Loucy (cell line): ENCODE measurements around the gene RAD51B.
"Not testable (repeated sequence)": the region's sequence is repeated elsewhere in the genome, so short reads cannot be mapped to it uniquely, and the experiment has no call there.

Experiments
- H2AFZ ChIP-seq: fragments of 200-600 bp; sonication (generic); 2 replicates; pipeline ENCODE4 v1.6.0; 2016; ENCODE audit warnings: antibody characterized with exemption, mild to moderate bottlenecking, low read length, moderate library complexity
- H3F3A ChIP-seq: fragments of 200-600 bp; 2 replicates; pipeline ENCODE4 v1.6.0; 2016; ENCODE audit warnings: antibody characterized with exemption, low read depth, mild to moderate bottlenecking
- H3K27me3 ChIP-seq: fragments of 200-600 bp; sonication (generic); 2 replicates; pipeline ENCODE4 v1.6.1; 2014; ENCODE audit warnings: low read length, mild to moderate bottlenecking; ENCODE audit not compliant: insufficient read depth, poor library complexity, severe bottlenecking
- H3K36me3 ChIP-seq: fragments of 200-600 bp; sonication (generic); 2 replicates; pipeline ENCODE4 v1.6.1; 2016; ENCODE audit warnings: low read length; ENCODE audit not compliant: insufficient read depth
- H3K4me1 ChIP-seq: fragments of 200-600 bp; sonication (generic); 2 replicates; pipeline ENCODE4 v1.5.1; 2014; ENCODE audit warnings: low read length, mild to moderate bottlenecking; ENCODE audit not compliant: insufficient read depth, poor library complexity, severe bottlenecking
- H3K4me2 ChIP-seq: fragments of 200-600 bp; sonication (generic); 2 replicates; pipeline ENCODE4 v1.6.0; 2014; ENCODE audit warnings: antibody characterized with exemption, low read length, low read depth, mild to moderate bottlenecking; ENCODE audit not compliant: poor library complexity, severe bottlenecking
- H3K4me3 ChIP-seq: fragments of 200-600 bp; sonication (generic); 2 replicates; pipeline ENCODE4 v1.5.1; 2014; ENCODE audit warnings: low read length, mild to moderate bottlenecking, mixed read lengths; ENCODE audit not compliant: poor library complexity, severe bottlenecking
- H3K79me2 ChIP-seq: fragments of 200-600 bp; sonication (generic); 2 replicates; pipeline ENCODE4 v1.6.1; 2014; ENCODE audit warnings: low read length; ENCODE audit not compliant: insufficient read depth
- H3K9ac ChIP-seq: fragments of 200-600 bp; sonication (generic); 2 replicates; pipeline ENCODE4 v1.6.0; 2014; ENCODE audit warnings: mild to moderate bottlenecking, low read depth, low read length, moderate library complexity; ENCODE audit not compliant: poor library complexity, severe bottlenecking
- H3K9me2 ChIP-seq: fragments of 200-600 bp; sonication (generic); replicated peaks from 2 replicates; pipeline ENCODE4 v1.6.1; 2016; ENCODE audit warnings: low read depth, low read length, mixed read lengths
- H3K9me3 ChIP-seq: fragments of 200-600 bp; sonication (generic); 2 replicates; pipeline ENCODE4 v1.6.1; 2014; ENCODE audit warnings: mild to moderate bottlenecking, antibody characterized with exemption, low read length, low read depth; ENCODE audit not compliant: insufficient read depth
- H4K20me1 ChIP-seq: fragments of 200-600 bp; sonication (generic); 2 replicates; pipeline ENCODE4 v1.6.0; 2014; ENCODE audit warnings: antibody characterized with exemption, low read length, mild to moderate bottlenecking; ENCODE audit not compliant: insufficient read depth, poor library complexity, severe bottlenecking
- CTCF ChIP-seq: fragments of 200-600 bp; sonication (generic); conservative IDR thresholded peaks from 2 replicates; pipeline ENCODE4 v1.5.1; 2014; ENCODE audit warnings: mild to moderate bottlenecking, antibody characterized with exemption, low read length
- EZH2phosphoT487 ChIP-seq: fragments of 200-600 bp; IDR thresholded peaks from 2 replicates; pipeline ENCODE4 v1.6.1; 2018; ENCODE audit warnings: antibody characterized with exemption, mild to moderate bottlenecking, moderate library complexity, borderline replicate concordance

The RAD51B gene

GRCh38 chr14:67963960-67964812 is 144.6 kb downstream of the RAD51B start:
- no peaks in the 10 kb centered on the region for H4K20me1 ChIP-seq
- H3K27me3 ChIP-seq, result no peaks in the 10 kb centered on the region
- H3K4me2 ChIP-seq, result no peak overlapping the region
- no peak overlapping the region for H3K4me3 ChIP-seq
- no peaks in the 10 kb centered on the region for H3K9me2 ChIP-seq
- no peak overlapping the region for H3K9ac ChIP-seq
- H3K79me2 ChIP-seq, result no peaks in the 10 kb centered on the region
- no peak overlapping the region for H2AFZ ChIP-seq
- no peaks in the 10 kb centered on the region for H3K4me1 ChIP-seq
- peaks cover 6% of the 10 kb centered on the region; the same call in 1 of the 2 replicates for H3K9me3 ChIP-seq
- no peaks in the 10 kb centered on the region; the same call in 1 of the 2 replicates for H3K36me3 ChIP-seq
- TF ChIP-seq EZH2phosphoT487, result no peak
- TF ChIP-seq CTCF, result no peak
- H3F3A ChIP-seq, result no peaks in the 10 kb centered on the region

- H3K36me3 ChIP-seq, result no peaks in the 10 kb centered on the region; the same call in 1 of the 2 replicates
Observed at GRCh38 chr14:67965696-67966095, 146.1 kb downstream of the RAD51B start.

GRCh38 chr14:67967206-67967605 is 147.6 kb downstream of the RAD51B start:
- Histone ChIP-seq H3F3A (no peaks in the 10 kb centered on the region), H3K9ac (no peak overlapping the region), H2AFZ (no peak overlapping the region), H3K36me3 (no peaks in the 10 kb centered on the region; the same call in 1 of the 2 replicates), H4K20me1 (no peaks in the 10 kb centered on the region), H3K4me2 (no peak overlapping the region), H3K79me2 (no peaks in the 10 kb centered on the region), H3K4me3 (no peak overlapping the region), H3K9me2 (no peaks in the 10 kb centered on the region), H3K9me3 (peaks cover 8% of the 10 kb centered on the region; the same call in 1 of the 2 replicates), H3K27me3 (no peaks in the 10 kb centered on the region), H3K4me1 (no peaks in the 10 kb centered on the region)
- TF ChIP-seq EZH2phosphoT487 (no peak), CTCF (no peak)

More at GRCh38 chr14:67965696-67966095, 146.1 kb downstream of the RAD51B start:
- Histone ChIP-seq H3F3A (no peaks in the 10 kb centered on the region), H3K4me2 (no peak overlapping the region), H3K27me3 (no peaks in the 10 kb centered on the region), H3K9me2 (no peaks in the 10 kb centered on the region), H3K4me1 (no peaks in the 10 kb centered on the region), H3K79me2 (no peaks in the 10 kb centered on the region), H4K20me1 (no peaks in the 10 kb centered on the region), H3K9me3 (peaks cover 8% of the 10 kb centered on the region; the same call in 1 of the 2 replicates), H3K4me3 (no peak overlapping the region), H3K9ac (no peak overlapping the region), H2AFZ (no peak overlapping the region)
- TF ChIP-seq EZH2phosphoT487, result no peak

- H2AFZ ChIP-seq, H3K36me3 ChIP-seq, H3K79me2 ChIP-seq, H3K27me3 ChIP-seq, H3K4me1 ChIP-seq, H4K20me1 ChIP-seq, H3K9ac ChIP-seq, H3K9me2 ChIP-seq, H3K4me3 ChIP-seq, H3F3A ChIP-seq, H3K9me3 ChIP-seq, H3K4me2 ChIP-seq: not testable (repeated sequence)
Observed at GRCh38 chr14:67967970-67968369, 148.4 kb downstream of the RAD51B start.
